ENCODE data around the gene CDH12.

Gene CDH12

GRCh38 chr5:21918451-21918850 is 934.7 kb downstream of the CDH12 start:
- H3K4me1 ChIP-seq (ENCODE audit: insufficient read depth, low read length): peaks cover 2% of the 10 kb centered on the region; the same call in 1 of the 2 replicates
- H3K9ac ChIP-seq (ENCODE audit: low read depth, low read length): no peak overlapping the region
- no peaks in the 10 kb centered on the region for H3K36me3 ChIP-seq (ENCODE audit: insufficient read depth, low read depth, low read length)
- H3K9me3 ChIP-seq (ENCODE audit: insufficient read depth, low read depth, low read length): no peaks in the 10 kb centered on the region
- H3K4me3 ChIP-seq (ENCODE audit: low read length): no peak overlapping the region
- no peak overlapping the region for H3K27ac ChIP-seq (ENCODE audit: low read length)
- H3K27me3 ChIP-seq (ENCODE audit: insufficient read depth, low read length): no peaks in the 10 kb centered on the region

GRCh38 chr5:21910731-21911130 is 942.4 kb downstream of the CDH12 start:
- H3K9ac ChIP-seq (ENCODE audit: low read depth, low read length): no peak overlapping the region
- H3K9me3 ChIP-seq (ENCODE audit: insufficient read depth, low read depth, low read length): no peaks in the 10 kb centered on the region
- no peak overlapping the region for H3K4me3 ChIP-seq (ENCODE audit: low read length)
- no peak overlapping the region for H3K27ac ChIP-seq (ENCODE audit: low read length)
- no peaks in the 10 kb centered on the region for H3K36me3 ChIP-seq (ENCODE audit: insufficient read depth, low read depth, low read length)
- H3K27me3 ChIP-seq (ENCODE audit: insufficient read depth, low read length): no peaks in the 10 kb centered on the region
- H3K4me1 ChIP-seq (ENCODE audit: insufficient read depth, low read length): no peaks in the 10 kb centered on the region

- no peaks in the 10 kb centered on the region for H3K36me3 ChIP-seq (ENCODE audit: insufficient read depth, low read depth, low read length)
- no peak overlapping the region for H3K4me3 ChIP-seq (ENCODE audit: low read length)
- H3K9me3 ChIP-seq (ENCODE audit: insufficient read depth, low read depth, low read length): no peaks in the 10 kb centered on the region
- H3K27me3 ChIP-seq (ENCODE audit: insufficient read depth, low read length): no peaks in the 10 kb centered on the region
- H3K27ac ChIP-seq (ENCODE audit: low read length): no peak overlapping the region
- H3K4me1 ChIP-seq (ENCODE audit: insufficient read depth, low read length): no peaks in the 10 kb centered on the region
- no peak overlapping the region for H3K9ac ChIP-seq (ENCODE audit: low read depth, low read length)
Observed at GRCh38 chr5:21895766-21896350, 957.3 kb downstream of the CDH12 start.

GRCh38 chr5:21893161-21893560 is 960.0 kb downstream of the CDH12 start:
- H3K36me3 ChIP-seq (ENCODE audit: insufficient read depth, low read depth, low read length): no peaks in the 10 kb centered on the region
- H3K9me3 ChIP-seq (ENCODE audit: insufficient read depth, low read depth, low read length): no peaks in the 10 kb centered on the region
- H3K27ac ChIP-seq (ENCODE audit: low read length): no peak overlapping the region
- peaks cover 6% of the 10 kb centered on the region; the same call in 1 of the 2 replicates for H3K4me1 ChIP-seq (ENCODE audit: insufficient read depth, low read length)
- H3K9ac ChIP-seq (ENCODE audit: low read depth, low read length): no peak overlapping the region
- H3K4me3 ChIP-seq (ENCODE audit: low read length): no peak overlapping the region
- H3K27me3 ChIP-seq (ENCODE audit: insufficient read depth, low read length): no peaks in the 10 kb centered on the region

GRCh38 chr5:21889581-21889980 is 963.6 kb downstream of the CDH12 start:
- Histone ChIP-seq H3K4me1 (ENCODE audit: insufficient read depth, low read length) (peaks cover 6% of the 10 kb centered on the region; the same call in 1 of the 2 replicates), H3K27ac (ENCODE audit: low read length) (no peak overlapping the region)

GRCh38 chr5:21882074-21882745 is 970.9 kb downstream of the CDH12 start:
- H3K9ac ChIP-seq (ENCODE audit: low read depth, low read length): no peak overlapping the region
- no peak overlapping the region for H3K4me3 ChIP-seq (ENCODE audit: low read length)
- H3K27me3 ChIP-seq (ENCODE audit: insufficient read depth, low read length): no peaks in the 10 kb centered on the region
- H3K9me3 ChIP-seq (ENCODE audit: insufficient read depth, low read depth, low read length): no peaks in the 10 kb centered on the region
- no peaks in the 10 kb centered on the region for H3K36me3 ChIP-seq (ENCODE audit: insufficient read depth, low read depth, low read length)
- no peaks in the 10 kb centered on the region for H3K4me1 ChIP-seq (ENCODE audit: insufficient read depth, low read length)
- H3K27ac ChIP-seq (ENCODE audit: low read length): no peak overlapping the region

More at GRCh38 chr5:21889581-21889980, 963.6 kb downstream of the CDH12 start:
- H3K9me3 ChIP-seq (ENCODE audit: insufficient read depth, low read depth, low read length): no peaks in the 10 kb centered on the region
- no peak overlapping the region for H3K9ac ChIP-seq (ENCODE audit: low read depth, low read length)
- no peaks in the 10 kb centered on the region for H3K27me3 ChIP-seq (ENCODE audit: insufficient read depth, low read length)
- no peaks in the 10 kb centered on the region for H3K36me3 ChIP-seq (ENCODE audit: insufficient read depth, low read depth, low read length)
- no peak overlapping the region for H3K4me3 ChIP-seq (ENCODE audit: low read length)

- no peaks in the 10 kb centered on the region for H3K4me1 ChIP-seq (ENCODE audit: insufficient read depth, low read length)
- H3K27me3 ChIP-seq (ENCODE audit: insufficient read depth, low read length): no peaks in the 10 kb centered on the region
- H3K27ac ChIP-seq (ENCODE audit: low read length): no peak overlapping the region
- H3K36me3 ChIP-seq (ENCODE audit: insufficient read depth, low read depth, low read length): no peaks in the 10 kb centered on the region
- no peak overlapping the region for H3K9ac ChIP-seq (ENCODE audit: low read depth, low read length)
- H3K9me3 ChIP-seq (ENCODE audit: insufficient read depth, low read depth, low read length): no peaks in the 10 kb centered on the region
- no peak overlapping the region for H3K4me3 ChIP-seq (ENCODE audit: low read length)
Observed at GRCh38 chr5:21880164-21880563, 973.0 kb downstream of the CDH12 start.

- no peaks in the 10 kb centered on the region for H3K4me1 ChIP-seq (ENCODE audit: insufficient read depth, low read length)
- H3K27ac ChIP-seq (ENCODE audit: low read length): no peak overlapping the region
- H3K9me3 ChIP-seq (ENCODE audit: insufficient read depth, low read depth, low read length): no peaks in the 10 kb centered on the region
- H3K4me3 ChIP-seq (ENCODE audit: low read length): no peak overlapping the region
- H3K9ac ChIP-seq (ENCODE audit: low read depth, low read length): no peak overlapping the region
- no peaks in the 10 kb centered on the region for H3K36me3 ChIP-seq (ENCODE audit: insufficient read depth, low read depth, low read length)
- H3K27me3 ChIP-seq (ENCODE audit: insufficient read depth, low read length): no peaks in the 10 kb centered on the region
Observed at GRCh38 chr5:21862986-21863385, 990.2 kb downstream of the CDH12 start.

GRCh38 chr5:21858441-21858840 is 994.7 kb downstream of the CDH12 start:
- no peaks in the 10 kb centered on the region for H3K9me3 ChIP-seq (ENCODE audit: insufficient read depth, low read depth, low read length)
- no peak overlapping the region for H3K4me3 ChIP-seq (ENCODE audit: low read length)
- no peak overlapping the region for H3K27ac ChIP-seq (ENCODE audit: low read length)
- no peaks in the 10 kb centered on the region for H3K36me3 ChIP-seq (ENCODE audit: insufficient read depth, low read depth, low read length)
- no peaks in the 10 kb centered on the region for H3K27me3 ChIP-seq (ENCODE audit: insufficient read depth, low read length)
- H3K9ac ChIP-seq (ENCODE audit: low read depth, low read length): no peak overlapping the region
- H3K4me1 ChIP-seq (ENCODE audit: insufficient read depth, low read length): no peaks in the 10 kb centered on the region

GRCh38 chr5:21856987-21857386 is 996.2 kb downstream of the CDH12 start:
- H3K36me3 ChIP-seq (ENCODE audit: insufficient read depth, low read depth, low read length): no peaks in the 10 kb centered on the region
- H3K4me1 ChIP-seq (ENCODE audit: insufficient read depth, low read length): no peaks in the 10 kb centered on the region
- no peaks in the 10 kb centered on the region for H3K27me3 ChIP-seq (ENCODE audit: insufficient read depth, low read length)
- H3K27ac ChIP-seq (ENCODE audit: low read length): no peak overlapping the region
- no peak overlapping the region for H3K4me3 ChIP-seq (ENCODE audit: low read length)
- no peak overlapping the region for H3K9ac ChIP-seq (ENCODE audit: low read depth, low read length)
- H3K9me3 ChIP-seq (ENCODE audit: insufficient read depth, low read depth, low read length): no peaks in the 10 kb centered on the region

GRCh38 chr5:21847300-21847699 is 1005.8 kb downstream of the CDH12 start:
- no peaks in the 10 kb centered on the region for H3K9me3 ChIP-seq (ENCODE audit: insufficient read depth, low read depth, low read length)
- H3K27me3 ChIP-seq (ENCODE audit: insufficient read depth, low read length): no peaks in the 10 kb centered on the region
- no peaks in the 10 kb centered on the region for H3K36me3 ChIP-seq (ENCODE audit: insufficient read depth, low read depth, low read length)
- H3K9ac ChIP-seq (ENCODE audit: low read depth, low read length): no peak overlapping the region
- no peak overlapping the region for H3K27ac ChIP-seq (ENCODE audit: low read length)
- H3K4me3 ChIP-seq (ENCODE audit: low read length): no peak overlapping the region
- no peaks in the 10 kb centered on the region for H3K4me1 ChIP-seq (ENCODE audit: insufficient read depth, low read length)

GRCh38 chr5:21844960-21845359 is 1008.2 kb downstream of the CDH12 start:
- no peaks in the 10 kb centered on the region for H3K9me3 ChIP-seq (ENCODE audit: insufficient read depth, low read depth, low read length)
- no peak overlapping the region for H3K27ac ChIP-seq (ENCODE audit: low read length)
- no peaks in the 10 kb centered on the region for H3K4me1 ChIP-seq (ENCODE audit: insufficient read depth, low read length)
- H3K4me3 ChIP-seq (ENCODE audit: low read length): no peak overlapping the region
- H3K36me3 ChIP-seq (ENCODE audit: insufficient read depth, low read depth, low read length): no peaks in the 10 kb centered on the region
- no peak overlapping the region for H3K9ac ChIP-seq (ENCODE audit: low read depth, low read length)
- H3K27me3 ChIP-seq (ENCODE audit: insufficient read depth, low read length): no peaks in the 10 kb centered on the region
